CD8-positive, alpha-beta memory T cell (primary cell): ENCODE data around the gene PORCN. TPM values are rescaled to one million over a fixed set of nuclear protein-coding genes. Genes with fewer than 3 reads are reported as not detected.
A peak's percentile ranks its signal among the peaks of the same experiment; 100 is the strongest.
"Not testable (repeated sequence)": the region's sequence is repeated elsewhere in the genome, so short reads cannot be mapped to it uniquely, and the experiment has no call there.

Experiments
- CTCF ChIA-PET: fragments of 350-600 bp; sonication (Branson Sonifier 250); formaldehyde crosslinking; loops from one replicate; lab custom pipeline; 2021; ENCODE audit warnings: antibody characterized with exemption; lab: Charles Lee
- POLR2A ChIA-PET: fragments of 350-600 bp; sonication (Branson Sonifier 250); formaldehyde crosslinking; loops from one replicate; lab custom pipeline; 2021; ENCODE audit warnings: antibody characterized with exemption; lab: Charles Lee
- DNase-seq, 5 donors: peaks; one replicate each; pipeline versions ENCODE4 v3.0.0 to v3.0.0-alpha.2; 2020 to 2022; ENCODE audit warnings: mixed read lengths in 1 of 5
- H3K27ac ChIP-seq: one replicate; pipeline ENCODE4 v1.7.0; 2013; ENCODE audit warnings: low read depth, mild to moderate bottlenecking, low read length, moderate library complexity
- H3K27me3 ChIP-seq: 2 replicates; pipeline ENCODE4 v1.7.0; 2013; ENCODE audit warnings: low read length, mild to moderate bottlenecking; ENCODE audit not compliant: insufficient read depth, poor library complexity, severe bottlenecking
- H3K36me3 ChIP-seq: 2 replicates; pipeline ENCODE4 v1.7.0; 2013; ENCODE audit warnings: mild to moderate bottlenecking, low read length, moderate library complexity; ENCODE audit not compliant: insufficient read depth
- H3K4me1 ChIP-seq: 2 replicates; pipeline ENCODE4 v1.7.0; 2013; ENCODE audit warnings: mild to moderate bottlenecking, low read length, moderate library complexity; ENCODE audit not compliant: insufficient read depth
- H3K4me3 ChIP-seq: 2 replicates; pipeline ENCODE4 v1.7.0; 2013; ENCODE audit warnings: mild to moderate bottlenecking, low read length
- H3K9me3 ChIP-seq: 2 replicates; pipeline ENCODE4 v1.7.0; 2013; ENCODE audit warnings: mild to moderate bottlenecking, low read length
- H3K27ac Mint-ChIP-seq, 8 donors: one replicate each; pipeline ENCODE4 v1.8.0; 2020 to 2021; ENCODE audit warnings: mixed read lengths in 8 of 8, mild to moderate bottlenecking in 6 of 8, inconsistent platforms in 3 of 8, moderate library complexity in 3 of 8
- H3K27me3 Mint-ChIP-seq, 2 donors: one replicate each; pipeline ENCODE4 v1.8.0; 2020 to 2021; ENCODE audit warnings: mixed read lengths in 2 of 2, mild to moderate bottlenecking in 1 of 2, moderate library complexity in 1 of 2
- H3K36me3 Mint-ChIP-seq, 3 donors: one replicate each; pipeline ENCODE4 v1.8.0; 2020 to 2021; ENCODE audit warnings: mixed read lengths in 3 of 3, inconsistent platforms in 1 of 3, mild to moderate bottlenecking in 1 of 3
- H3K4me1 Mint-ChIP-seq, 3 donors: one replicate each; pipeline ENCODE4 v1.8.0; 2020 to 2021; ENCODE audit warnings: mixed read lengths in 3 of 3, inconsistent platforms in 1 of 3, mild to moderate bottlenecking in 1 of 3
- H3K4me3 Mint-ChIP-seq, 7 donors: one replicate each; pipeline ENCODE4 v1.8.0; 2020 to 2021; ENCODE audit warnings: mixed read lengths in 7 of 7, mild to moderate bottlenecking in 6 of 7, moderate library complexity in 4 of 7, inconsistent platforms in 2 of 7
- H3K9me3 Mint-ChIP-seq, 5 donors: one replicate each; pipeline ENCODE4 v1.8.0; 2020 to 2022; ENCODE audit warnings: mixed read lengths in 5 of 5, mild to moderate bottlenecking in 3 of 5, moderate library complexity in 2 of 5, inconsistent platforms in 1 of 5
- polyA plus RNA-seq: library from polyadenylated mRNA; unstranded; fragments of 300-500 nt; fragmentation: Illumina TruSeq; gene quantifications from one replicate; pipeline ENCODE4 v1.2.3, GENCODE V29; 2021
- total RNA-seq, 2 experiments: library from RNA; stranded (reverse); gene quantifications; one replicate each; pipeline ENCODE4 v1.2.3, GENCODE V29; 2021

Gene PORCN
- total and polyA plus RNA-seq, 3 experiments from 2014 or later: 12.8 to 17.8 (median 13.5) TPM

GRCh38 chrX:48514126-48514806, 5.5 kb downstream of the PORCN start:
- Mint-ChIP-seq H3K4me1 (peaks cover 20 to 48% (median 26%) of the 10 kb centered on the region in 3 donors), H3K27me3 (no peaks in the 10 kb centered on the region), H3K9me3 (no peaks in the 10 kb centered on the region), H3K27ac (peak overlapping the region in 1 of 8 donors; percentile 19), H3K4me3 (peak overlapping the region in 1 of 7 donors; percentile 27), H3K36me3 (peaks cover 0 to 44% (median 5%) of the 10 kb centered on the region in 3 donors)
- H3K27me3 ChIP-seq: no peaks in the 10 kb centered on the region
- CTCF ChIA-PET: no interaction called here
- no peaks in the 10 kb centered on the region for H3K36me3 ChIP-seq
- H3K4me1 ChIP-seq: peaks cover 7% of the 10 kb centered on the region
- H3K9me3 ChIP-seq: no peaks in the 10 kb centered on the region
- no peak overlapping the region for H3K4me3 ChIP-seq
- no peak for DNase-seq
- H3K27ac ChIP-seq: no peak overlapping the region
- POLR2A ChIA-PET: no interaction called here

GRCh38 chrX:48514868-48515460, 6.2 kb downstream of the PORCN start:
- peak overlapping the region in 1 of 8 donors; percentile 43 for H3K27ac Mint-ChIP-seq
- no peak overlapping the region for H3K4me3 ChIP-seq
- no peaks in the 10 kb centered on the region for H3K9me3 Mint-ChIP-seq
- no peaks in the 10 kb centered on the region for H3K36me3 ChIP-seq
- POLR2A ChIA-PET: no interaction called here
- H3K9me3 ChIP-seq: no peaks in the 10 kb centered on the region
- peaks cover 16 to 48% (median 19%) of the 10 kb centered on the region in 3 donors for H3K4me1 Mint-ChIP-seq
- H3K4me1 ChIP-seq: peaks cover 5% of the 10 kb centered on the region
- no peak overlapping the region for H3K4me3 Mint-ChIP-seq
- no peak overlapping the region for H3K27ac ChIP-seq
- H3K27me3 Mint-ChIP-seq: no peaks in the 10 kb centered on the region
- peaks cover 0 to 42% (median 5%) of the 10 kb centered on the region in 3 donors for H3K36me3 Mint-ChIP-seq
- CTCF ChIA-PET: no interaction called here
- no peaks in the 10 kb centered on the region for H3K27me3 ChIP-seq
- no peak for DNase-seq

GRCh38 chrX:48515842-48516241, 7.0 kb downstream of the PORCN start:
- Histone ChIP-seq H3K36me3 (no peaks in the 10 kb centered on the region), H3K4me3 (no peak overlapping the region), H3K27ac (no peak overlapping the region), H3K27me3 (no peaks in the 10 kb centered on the region), H3K4me1 (peaks cover 12% of the 10 kb centered on the region), H3K9me3 (no peaks in the 10 kb centered on the region)
- peak overlapping the region in 1 of 8 donors; percentile 84 for H3K27ac Mint-ChIP-seq
- H3K9me3 Mint-ChIP-seq: no peaks in the 10 kb centered on the region
- no peak overlapping the region for H3K4me3 Mint-ChIP-seq
- H3K4me1 Mint-ChIP-seq: peaks cover 19 to 48% (median 23%) of the 10 kb centered on the region in 3 donors
- ChIA-PET POLR2A (no interaction called here), CTCF (no interaction called here)
- H3K27me3 Mint-ChIP-seq: peaks cover 0 to 1% of the 10 kb centered on the region in 2 donors
- no peak for DNase-seq
- H3K36me3 Mint-ChIP-seq: peaks cover 0 to 40% (median 6%) of the 10 kb centered on the region in 3 donors

- H3K27me3 Mint-ChIP-seq: peaks cover 0 to 2% of the 10 kb centered on the region in 2 donors
Measured at GRCh38 chrX:48516285-48516684, 7.5 kb downstream of the PORCN start.

GRCh38 chrX:48516987-48517386, 8.2 kb downstream of the PORCN start:
- Histone ChIP-seq H3K4me1 (peaks cover 17% of the 10 kb centered on the region), H3K27ac (no peak overlapping the region), H3K36me3 (no peaks in the 10 kb centered on the region), H3K27me3 (no peaks in the 10 kb centered on the region), H3K4me3 (no peak overlapping the region), H3K9me3 (no peaks in the 10 kb centered on the region)
- no peak for DNase-seq
- Mint-ChIP-seq H3K36me3 (peaks cover 0 to 40% (median 6%) of the 10 kb centered on the region in 3 donors), H3K27ac (peak overlapping the region in 2 of 8 donors; percentile 82 to 84), H3K27me3 (peaks cover 0 to 2% of the 10 kb centered on the region in 2 donors), H3K4me1 (peaks cover 23 to 49% (median 24%) of the 10 kb centered on the region in 3 donors), H3K4me3 (no peak overlapping the region), H3K9me3 (no peaks in the 10 kb centered on the region)
- ChIA-PET POLR2A (no interaction called here), CTCF (interaction anchor here (0.7 kb wide), 1 partner anchor 22 kb away, joined by 3 read pairs; no protein-coding TSS in a partner anchor)

More at GRCh38 chrX:48516285-48516684, 7.5 kb downstream of the PORCN start:
- POLR2A ChIA-PET: no interaction called here
- Histone ChIP-seq H3K27me3 (no peaks in the 10 kb centered on the region), H3K27ac (no peak overlapping the region), H3K9me3 (no peaks in the 10 kb centered on the region), H3K4me1 (peaks cover 17% of the 10 kb centered on the region), H3K4me3 (no peak overlapping the region), H3K36me3 (no peaks in the 10 kb centered on the region)
- Mint-ChIP-seq H3K4me1 (peaks cover 22 to 48% (median 26%) of the 10 kb centered on the region in 3 donors), H3K9me3 (no peaks in the 10 kb centered on the region), H3K4me3 (no peak overlapping the region), H3K36me3 (peaks cover 0 to 40% (median 7%) of the 10 kb centered on the region in 3 donors), H3K27ac (peak overlapping the region in 4 of 8 donors; percentile 18 to 84 (median 48))
- DNase-seq: no peak
- CTCF ChIA-PET: no interaction called here

GRCh38 chrX:48519481-48519880, 10.7 kb downstream of the PORCN start:
- POLR2A ChIA-PET: not testable (repeated sequence)

GRCh38 chrX:48520455-48520854, 11.7 kb downstream of the PORCN start:
- peak overlapping the region; percentile 24 for H3K27ac ChIP-seq
- ChIA-PET CTCF (no interaction called here), POLR2A (no interaction called here)
- H3K4me1 ChIP-seq: peaks cover 17% of the 10 kb centered on the region
- Mint-ChIP-seq H3K4me1 (peaks cover 23 to 49% (median 30%) of the 10 kb centered on the region in 3 donors), H3K36me3 (peaks cover 0 to 30% (median 2%) of the 10 kb centered on the region in 3 donors), H3K27ac (peak overlapping the region; percentile 76 to 96 (median 94)), H3K27me3 (peaks cover 0 to 2% of the 10 kb centered on the region in 2 donors), H3K9me3 (no peaks in the 10 kb centered on the region), H3K4me3 (peak overlapping the region; percentile 42 to 97 (median 90))
- H3K4me3 ChIP-seq: peak overlapping the region; percentile 64
- peaks cover 6% of the 10 kb centered on the region for H3K36me3 ChIP-seq
- no peak for DNase-seq
- no peaks in the 10 kb centered on the region for H3K9me3 ChIP-seq
- no peaks in the 10 kb centered on the region for H3K27me3 ChIP-seq

More at GRCh38 chrX:48519481-48519880, 10.7 kb downstream of the PORCN start:
- H3K36me3 ChIP-seq, H3K9me3 ChIP-seq, H3K27me3 Mint-ChIP-seq, H3K4me3 Mint-ChIP-seq, H3K27ac ChIP-seq, H3K4me3 ChIP-seq, CTCF ChIA-PET, DNase-seq, H3K9me3 Mint-ChIP-seq, H3K27me3 ChIP-seq: not testable (repeated sequence)
- H3K4me1 ChIP-seq: peaks cover 17% of the 10 kb centered on the region
- Mint-ChIP-seq H3K4me1 (peaks cover 23 to 44% (median 30%) of the 10 kb centered on the region in 3 donors), H3K27ac (peak overlapping the region in 4 of 8 donors; percentile 1 to 72 (median 36)), H3K36me3 (peaks cover 0 to 31% (median 5%) of the 10 kb centered on the region in 3 donors)

GRCh38 chrX:48520976-48521352, 12.2 kb downstream of the PORCN start:
- peak overlapping the region; percentile 84 to 97 (median 90) for H3K4me3 Mint-ChIP-seq
- H3K4me1 Mint-ChIP-seq: peaks cover 23 to 49% (median 30%) of the 10 kb centered on the region in 3 donors
- peaks cover 6% of the 10 kb centered on the region for H3K36me3 ChIP-seq
- ChIA-PET POLR2A (interaction anchor here (1.4 to 2.0 kb wide), 2 partner anchors 18 to 54 kb away, joined by 4 to 20 read pairs; partner anchors contain the start of genes RBM3 and TBC1D25), CTCF (no interaction called here)
- peak overlapping the region; percentile 70 for H3K27ac ChIP-seq
- peaks cover 0 to 28% (median 2%) of the 10 kb centered on the region in 3 donors for H3K36me3 Mint-ChIP-seq
- no peaks in the 10 kb centered on the region for H3K9me3 Mint-ChIP-seq
- peaks cover 17% of the 10 kb centered on the region for H3K4me1 ChIP-seq
- DNase-seq: no peak
- no peaks in the 10 kb centered on the region for H3K9me3 ChIP-seq
- peak overlapping the region; percentile 64 for H3K4me3 ChIP-seq
- no peaks in the 10 kb centered on the region for H3K27me3 ChIP-seq
- peaks cover 0 to 2% of the 10 kb centered on the region in 2 donors for H3K27me3 Mint-ChIP-seq
- H3K27ac Mint-ChIP-seq: peak overlapping the region; percentile 87 to 96 (median 96)
